HTR-8/SVneo (cell line): ENCODE measurements around the gene LIM2.
"Not testable (repeated sequence)": the region's sequence is repeated elsewhere in the genome, so short reads cannot be mapped to it uniquely, and the experiment has no call there.

Experiments
- DNase-seq: peaks from one replicate; pipeline ENCODE4 v3.0.0; 2011; ENCODE audit warnings: low spot score, mixed read lengths; ENCODE audit not compliant: insufficient read length
- FAIRE-seq: peaks from 2 replicates; lab custom pipeline; 2011; peaks lifted over from hg19 to GRCh38; lab: Jason Lieb, UNC

The LIM2 gene, protein sequence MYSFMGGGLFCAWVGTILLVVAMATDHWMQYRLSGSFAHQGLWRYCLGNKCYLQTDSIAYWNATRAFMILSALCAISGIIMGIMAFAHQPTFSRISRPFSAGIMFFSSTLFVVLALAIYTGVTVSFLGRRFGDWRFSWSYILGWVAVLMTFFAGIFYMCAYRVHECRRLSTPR

DNA sequence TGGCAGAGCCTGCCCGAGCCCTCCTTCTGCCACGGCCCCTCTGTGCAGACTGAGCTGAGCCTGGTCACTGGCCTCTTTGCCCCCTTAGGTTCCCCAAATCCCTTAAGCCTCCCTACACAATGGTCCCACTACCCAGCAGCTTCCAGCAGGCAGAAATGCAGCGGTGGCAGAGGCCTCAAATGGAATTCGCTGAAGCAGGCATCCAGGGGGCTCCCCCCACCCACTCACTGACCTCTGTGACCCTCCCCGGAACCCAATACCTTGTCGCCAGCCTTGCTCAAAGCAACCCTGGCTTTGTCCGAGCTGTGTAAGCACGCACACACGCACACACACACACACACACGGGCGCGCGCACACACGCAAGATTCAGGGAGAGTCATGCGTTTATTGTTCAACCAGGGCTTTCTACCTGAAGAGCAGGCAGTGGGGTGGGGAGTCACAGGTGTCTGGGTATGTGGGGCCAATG, at the start of gene LIM2:
LIM2 (minus strand) TSS at position 51 of the 466 bp plus-strand sequence. CDS start 531 bp downstream, outside the sequence.
- DNase-seq = no peak
- FAIRE-seq = no peak

- FAIRE-seq (no peak), DNase-seq (no peak)
These were observed 46.7 kb upstream of the LIM2 start for GRCh38 chr19:51434456-51434855.

- FAIRE-seq (no peak), DNase-seq (no peak)
These were observed 45.3 kb upstream of the LIM2 start for GRCh38 chr19:51433043-51433442.

- no peak for FAIRE-seq
- no peak for DNase-seq
These were observed 43.4 kb upstream of the LIM2 start for GRCh38 chr19:51431124-51431523.

DNA sequence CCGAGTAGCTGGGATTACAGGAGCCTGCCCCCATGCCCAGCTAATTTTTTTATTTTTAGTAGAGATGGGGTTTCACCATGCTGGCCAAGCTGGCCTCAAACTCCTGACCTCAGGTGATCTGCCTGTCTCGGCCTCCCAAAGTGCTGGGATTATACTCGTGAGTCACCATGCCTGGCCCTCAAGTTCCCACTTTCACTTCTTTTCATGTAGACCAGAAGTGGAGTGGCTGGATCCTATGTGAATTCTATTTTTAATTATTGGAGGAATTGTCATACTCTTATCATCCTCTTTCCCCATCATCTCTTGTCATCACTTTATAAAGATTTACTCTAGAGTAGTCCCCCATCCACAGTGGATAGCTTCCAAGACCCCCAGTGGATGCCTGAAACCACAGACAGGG, 42.4 kb upstream of the LIM2 start:
- no peak for FAIRE-seq
- DNase-seq = no peak

DNA sequence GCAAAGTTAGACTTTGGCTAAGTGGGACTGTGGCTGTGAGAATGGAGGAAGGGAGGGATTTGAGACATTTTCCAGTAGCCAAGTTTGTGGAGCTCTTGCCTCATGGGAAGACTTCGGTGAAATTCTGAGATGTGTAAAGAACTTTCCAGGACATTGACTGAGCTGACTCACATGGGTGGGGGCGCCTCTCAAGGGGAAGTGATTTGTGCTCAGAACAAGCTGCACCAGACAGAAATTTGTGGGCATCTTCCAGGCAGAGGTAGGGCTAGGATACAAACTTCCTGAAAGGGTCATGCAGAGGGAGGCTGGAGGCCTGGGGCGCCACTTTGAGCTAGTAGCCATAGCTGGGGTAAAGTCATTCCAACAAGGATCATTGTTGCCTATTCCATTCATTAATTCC, 39.4 kb upstream of the LIM2 start:
- FAIRE-seq = no peak
- DNase-seq = no peak

GRCh38 chr19:51422053-51422448, 34.3 kb upstream of the LIM2 start:
- peak; percentile 81 for DNase-seq

DNA sequence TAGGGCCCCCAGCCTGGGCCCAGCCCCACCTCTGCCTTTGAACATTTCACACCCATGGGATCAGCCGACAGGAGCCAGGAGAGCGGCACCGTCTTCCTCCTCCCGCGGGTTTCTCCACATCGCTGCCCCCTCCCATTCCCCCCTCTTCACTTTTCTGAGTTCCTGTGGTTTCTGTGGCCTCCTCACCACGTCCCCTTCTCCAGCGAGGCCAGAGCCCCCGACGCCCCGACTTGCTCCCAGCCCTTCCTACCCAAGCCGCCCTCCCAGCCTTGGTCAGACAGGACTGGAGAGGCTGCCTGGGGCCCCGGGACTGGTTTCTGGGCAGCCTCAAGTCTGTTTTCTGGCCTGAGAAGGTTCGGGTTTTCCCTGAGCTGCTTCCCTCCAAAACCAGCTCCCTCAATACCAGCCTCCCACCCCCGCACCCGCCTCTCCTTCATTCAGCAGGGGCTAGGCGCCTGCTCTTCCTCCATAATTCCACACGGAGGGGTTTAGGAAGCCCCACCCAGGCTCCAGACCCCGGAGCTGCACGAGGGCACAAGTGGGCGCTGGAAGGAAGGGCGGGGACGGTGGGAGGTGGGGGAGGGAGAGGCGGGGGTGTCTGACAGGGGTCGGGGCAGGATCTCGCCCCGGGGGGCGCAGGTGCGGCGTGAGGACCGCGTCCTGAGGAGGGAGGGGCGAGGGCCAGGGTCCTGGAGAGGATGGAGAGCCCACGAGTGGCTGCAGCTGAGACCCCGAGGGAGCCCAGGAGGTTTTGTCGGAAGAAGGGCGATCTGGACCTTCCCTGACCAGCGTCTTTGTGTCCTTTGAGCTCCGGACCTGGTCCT, 33.7 kb upstream of the LIM2 start:
- DNase-seq (no peak), FAIRE-seq (no peak)

More at GRCh38 chr19:51422053-51422448, 34.3 kb upstream of the LIM2 start:
- FAIRE-seq = no peak

DNA sequence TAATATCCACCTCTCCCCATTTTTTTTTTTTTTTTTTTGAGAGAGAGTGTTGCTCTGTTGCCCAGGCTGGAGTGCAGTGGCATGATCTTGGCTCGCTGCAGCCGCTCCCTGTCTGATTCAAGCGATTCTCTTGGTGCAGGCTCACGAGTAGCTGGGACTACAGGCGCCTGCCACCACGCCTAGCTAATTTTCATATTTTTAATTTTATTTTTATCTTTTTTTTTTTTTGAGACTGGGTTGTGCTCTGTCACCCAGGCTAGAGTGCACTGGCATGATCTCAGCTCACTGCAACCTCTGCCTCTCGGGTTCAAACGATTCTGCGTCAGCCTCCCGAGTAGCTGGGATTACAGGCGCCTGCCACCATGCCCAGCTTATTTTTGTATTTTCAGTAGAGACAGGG, 32.7 kb upstream of the LIM2 start:
- not testable (repeated sequence) for DNase-seq, FAIRE-seq

DNA sequence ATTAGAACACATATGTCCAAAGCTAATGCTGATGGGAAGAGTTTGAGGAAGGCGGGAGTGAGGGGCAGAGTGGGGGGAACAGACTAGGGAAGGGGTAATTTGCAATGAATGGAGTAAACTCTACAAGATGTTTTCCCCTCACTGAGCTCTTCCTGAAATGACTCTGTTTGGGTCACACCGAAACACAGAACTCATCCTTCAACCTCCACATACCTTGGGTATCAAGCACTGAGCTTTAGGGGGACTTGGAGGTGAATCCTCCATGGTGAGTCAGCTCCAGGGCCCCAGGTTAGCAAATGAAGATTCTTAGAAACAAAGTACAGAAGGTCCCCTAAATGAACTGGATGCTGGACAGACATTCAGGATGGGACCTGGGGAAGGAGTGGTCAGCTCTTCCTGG, 30.9 kb upstream of the LIM2 start:
- DNase-seq = no peak
- no peak for FAIRE-seq

DNA sequence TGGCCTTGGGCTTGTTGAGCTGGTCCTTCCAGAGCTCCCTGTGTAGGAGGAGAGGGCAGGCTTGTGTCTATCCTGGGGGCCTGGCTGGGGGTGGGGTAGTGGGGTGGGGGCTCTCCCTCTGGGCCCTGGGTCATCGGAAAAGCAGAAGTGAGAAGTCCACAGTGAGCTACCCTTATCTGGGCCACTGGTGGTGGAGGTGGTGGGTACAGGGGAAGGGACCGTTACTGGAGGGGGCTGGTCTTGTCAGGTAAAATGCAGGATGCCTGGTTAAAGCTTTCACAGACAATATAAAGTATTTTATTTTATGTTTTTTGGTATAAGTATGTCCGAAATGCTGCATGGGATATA, 30.0 kb upstream of the LIM2 start:
- FAIRE-seq (no peak), DNase-seq (no peak)

DNA sequence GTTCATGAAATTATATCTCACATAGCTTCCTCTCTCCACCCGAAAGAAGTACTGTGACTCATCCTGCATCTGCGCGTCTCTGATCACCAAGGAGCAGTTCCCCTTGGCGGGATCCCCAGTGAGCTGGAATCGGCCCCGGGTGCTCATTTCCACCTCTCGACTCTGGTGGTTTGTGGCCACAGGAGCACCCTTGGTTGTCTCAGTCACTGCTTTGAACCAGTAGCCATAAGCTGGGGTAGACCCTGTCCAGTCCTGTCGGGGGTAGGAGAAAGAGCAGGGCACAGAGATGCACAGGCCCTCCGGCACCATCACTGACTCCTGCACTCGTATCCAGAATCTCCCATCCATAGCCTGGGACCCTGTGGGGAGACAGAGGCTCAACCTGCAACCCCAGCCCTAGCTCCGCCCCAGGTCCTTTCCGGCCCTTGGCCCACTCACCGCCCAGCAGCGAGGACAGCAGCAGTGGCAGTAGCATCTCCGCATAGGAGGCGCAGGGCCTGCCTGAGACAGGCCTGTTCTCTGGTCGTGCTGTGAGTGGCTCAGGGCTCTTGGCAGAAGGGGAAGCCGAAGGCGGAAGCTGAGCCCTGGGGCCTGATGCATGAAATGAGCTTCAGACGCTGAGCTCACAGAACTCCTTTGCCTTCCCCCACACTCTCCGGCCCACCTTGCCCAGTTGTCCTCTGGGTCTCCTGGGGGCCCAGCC, 29.5 kb upstream of the LIM2 start, which contains the start of gene SIGLEC10:
SIGLEC10 (minus strand) TSS at position 536 of the 703 bp plus-strand sequence; CDS start at position 475, 61 bp downstream.
- DNase-seq (no peak), FAIRE-seq (no peak)

- DNase-seq, FAIRE-seq: not testable (repeated sequence)
These were observed 28.6 kb upstream of the LIM2 start for GRCh38 chr19:51416422-51416821.

DNA sequence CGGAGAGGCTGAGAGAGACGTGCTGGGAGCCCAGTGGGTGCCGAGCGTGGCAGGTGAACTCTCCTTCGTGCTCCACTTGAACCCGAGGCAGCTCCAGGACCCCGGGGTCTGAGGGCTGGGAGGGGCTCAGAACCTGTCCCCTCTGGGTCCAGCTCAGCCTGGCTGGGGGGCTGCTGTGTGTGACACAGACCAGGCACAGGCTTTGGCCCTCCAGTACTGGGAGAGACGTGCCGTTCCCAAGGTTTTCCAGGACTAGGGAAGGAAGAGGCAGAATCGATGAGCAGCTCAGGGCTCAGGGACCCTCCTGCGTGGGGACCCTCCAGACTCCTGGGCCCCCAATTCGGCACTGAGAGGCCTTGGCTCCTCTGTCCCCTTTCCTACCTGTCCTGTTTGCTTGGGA, 27.4 kb upstream of the LIM2 start:
- FAIRE-seq = no peak
- DNase-seq = no peak

- no peak for FAIRE-seq
- no peak for DNase-seq
These were observed 23.4 kb upstream of the LIM2 start for GRCh38 chr19:51410950-51411748.

- DNase-seq = peak; percentile 47
These were observed 19.8 kb upstream of the LIM2 start for GRCh38 chr19:51407511-51408131.

DNA sequence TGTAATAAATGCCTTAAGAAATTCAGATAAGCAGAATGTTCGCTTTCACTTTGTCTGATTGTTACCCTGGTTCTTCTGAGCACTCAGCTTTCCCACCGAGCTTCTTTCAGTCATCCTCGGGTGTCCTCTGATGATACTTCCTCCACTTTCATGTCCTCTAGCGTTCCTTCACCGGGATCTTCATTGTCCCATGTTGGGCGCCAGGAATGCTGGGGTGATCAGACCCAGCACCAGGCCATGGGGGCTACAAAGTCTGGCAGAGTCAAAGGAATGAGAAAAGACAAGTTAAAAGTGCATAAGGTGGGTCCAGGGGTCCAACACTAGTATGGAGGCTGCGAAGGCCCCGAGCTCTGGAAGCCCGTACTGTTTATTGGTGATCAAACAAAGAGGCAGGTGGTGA, 14.3 kb upstream of the LIM2 start:
- FAIRE-seq (no peak), DNase-seq (no peak)

More at GRCh38 chr19:51407511-51408131, 19.8 kb upstream of the LIM2 start:
- no peak for FAIRE-seq

DNA sequence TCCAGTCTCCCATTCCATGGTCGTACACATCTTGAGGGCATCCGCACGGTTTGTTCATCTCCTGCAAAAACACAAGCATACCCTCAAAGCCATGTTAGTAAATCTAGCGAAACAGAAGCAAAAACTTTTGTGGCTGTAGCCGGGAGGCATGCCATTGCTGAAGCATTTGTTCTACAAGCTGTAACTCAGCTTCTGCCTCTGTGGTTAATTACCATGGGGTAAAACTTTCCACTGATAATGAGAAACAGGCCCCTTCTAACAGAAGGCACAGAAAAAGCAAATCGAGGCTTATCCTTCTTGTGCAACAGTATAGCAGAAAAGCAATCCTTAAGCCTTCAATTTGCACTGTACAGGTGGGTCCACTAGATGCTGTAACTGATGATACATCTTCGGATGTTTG, 12.2 kb upstream of the LIM2 start:
- not testable (repeated sequence) for DNase-seq

DNA sequence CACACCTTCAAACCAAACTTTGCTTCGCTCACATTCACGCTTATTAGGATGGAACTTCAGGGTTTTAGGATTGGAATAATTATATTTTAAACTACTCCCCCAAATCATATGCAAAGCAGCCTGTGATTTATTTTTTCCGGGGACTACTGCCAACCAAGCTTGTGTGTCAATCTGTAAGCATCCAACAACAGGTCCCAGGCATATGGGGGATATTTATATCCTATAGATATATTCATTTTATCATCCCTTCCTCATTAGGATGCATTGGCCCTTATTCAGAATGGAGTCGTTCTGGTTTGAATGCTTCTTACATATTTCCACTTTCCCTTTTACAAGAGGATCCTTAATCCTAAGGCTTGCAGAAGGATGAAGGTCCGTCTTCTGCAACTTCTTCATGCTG, 11.5 kb upstream of the LIM2 start:
- no peak for FAIRE-seq

More for the DNA sequence above, 12.2 kb upstream of the LIM2 start:
- not testable (repeated sequence) for FAIRE-seq

More for the DNA sequence above, 11.5 kb upstream of the LIM2 start:
- no peak for DNase-seq
